ENCODE measurements around the gene LRPAP1. TPM values are rescaled to one million over a fixed set of nuclear protein-coding genes. Genes with fewer than 3 reads are reported as not detected.

The LRPAP1 gene
- total and polyA plus RNA-seq, 2 experiments from 2014 or later, result 191 to 299 TPM

- Histone ChIP-seq H3K27me3 (peaks cover 18% of the 10 kb centered on the region), H3K9me2 (replicated peaks; ENCODE audit: insufficient read depth) (no peaks in the 10 kb centered on the region), H3K4me1 (ENCODE audit: insufficient read depth) (peaks cover 10% of the 10 kb centered on the region), H2AFZ (no peak overlapping the region), H3K36me3 (replicated peaks; ENCODE audit: insufficient read depth, low read depth) (no peaks in the 10 kb centered on the region), H3K4me3 (no peak overlapping the region), H3K4me2 (no peak overlapping the region), H4K20me1 (ENCODE audit: insufficient read depth, poor library complexity, severe bottlenecking) (peaks cover 3% of the 10 kb centered on the region), H3K27ac (no peak overlapping the region), H3K9me3 (ENCODE audit: low read depth) (no peaks in the 10 kb centered on the region), H3K79me2 (no peaks in the 10 kb centered on the region)
- no peak for DNase-seq (ENCODE audit: low spot score)
- TF ChIP-seq EZH2phosphoT487 (IDR thresholded peaks at IDR 0.05; ENCODE audit: low read depth, severe bottlenecking, unreplicated experiment), result no peak
- no peak for TF ChIP-seq EZH2 (IDR thresholded peaks at IDR 0.05; ENCODE audit: borderline replicate concordance)
- 42% methylated on average over 15 of the region's 15 CpGs for WGBS (ENCODE audit: low lambda C conversion rate, missing lambda C conversion rate)
These were observed 37.8 kb downstream of the LRPAP1 start for GRCh38 chr4:3494462-3494871.

GRCh38 chr4:3493720-3494461, 38.3 kb downstream of the LRPAP1 start:
- no peak for TF ChIP-seq CTCF (IDR thresholded peaks at IDR 0.05; ENCODE audit: poor library complexity)
- TF ChIP-seq EZH2phosphoT487 (IDR thresholded peaks at IDR 0.05; ENCODE audit: low read depth, severe bottlenecking, unreplicated experiment), result no peak
- no peak for TF ChIP-seq EZH2 (IDR thresholded peaks at IDR 0.05; ENCODE audit: borderline replicate concordance)

GRCh38 chr4:3492741-3493719, 39.2 kb downstream of the LRPAP1 start:
- H3K4me3 ChIP-seq, result no peak overlapping the region
- peaks cover 18% of the 10 kb centered on the region for H3K27me3 ChIP-seq
- no peaks in the 10 kb centered on the region for H3K36me3 ChIP-seq (replicated peaks; ENCODE audit: insufficient read depth, low read depth)
- H3K9me2 ChIP-seq (replicated peaks; ENCODE audit: insufficient read depth), result no peaks in the 10 kb centered on the region
- no peak for DNase-seq (ENCODE audit: low spot score)
- WGBS (ENCODE audit: low lambda C conversion rate, missing lambda C conversion rate), result 92% methylated on average over 52 of the region's 55 CpGs
- no peaks in the 10 kb centered on the region for H3K9me3 ChIP-seq (ENCODE audit: low read depth)
- H4K20me1 ChIP-seq (ENCODE audit: insufficient read depth, poor library complexity, severe bottlenecking), result peaks cover 3% of the 10 kb centered on the region
- no peak overlapping the region for H3K27ac ChIP-seq
- no peaks in the 10 kb centered on the region for H3K79me2 ChIP-seq
- peaks cover 10% of the 10 kb centered on the region for H3K4me1 ChIP-seq (ENCODE audit: insufficient read depth)
- no peak overlapping the region for H2AFZ ChIP-seq
- TF ChIP-seq EZH2phosphoT487 (IDR thresholded peaks at IDR 0.05; ENCODE audit: low read depth, severe bottlenecking, unreplicated experiment) (no peak), EZH2 (IDR thresholded peaks at IDR 0.05; ENCODE audit: borderline replicate concordance) (no peak), CTCF (IDR thresholded peaks at IDR 0.05; ENCODE audit: poor library complexity) (no peak)
- H3K4me2 ChIP-seq, result no peak overlapping the region

More at GRCh38 chr4:3493720-3494461, 38.3 kb downstream of the LRPAP1 start:
- H3K4me2 ChIP-seq, result no peak overlapping the region
- no peak overlapping the region for H3K27ac ChIP-seq
- DNase-seq (ENCODE audit: low spot score), result no peak
- H3K9me3 ChIP-seq (ENCODE audit: low read depth), result no peaks in the 10 kb centered on the region
- no peaks in the 10 kb centered on the region for H3K9me2 ChIP-seq (replicated peaks; ENCODE audit: insufficient read depth)
- H3K4me3 ChIP-seq, result no peak overlapping the region
- no peak overlapping the region for H2AFZ ChIP-seq
- peaks cover 18% of the 10 kb centered on the region for H3K27me3 ChIP-seq
- H4K20me1 ChIP-seq (ENCODE audit: insufficient read depth, poor library complexity, severe bottlenecking), result peaks cover 3% of the 10 kb centered on the region
- 80% methylated on average over 18 of the region's 20 CpGs for WGBS (ENCODE audit: low lambda C conversion rate, missing lambda C conversion rate)
- H3K4me1 ChIP-seq (ENCODE audit: insufficient read depth), result peaks cover 10% of the 10 kb centered on the region
- H3K79me2 ChIP-seq, result no peaks in the 10 kb centered on the region
- H3K36me3 ChIP-seq (replicated peaks; ENCODE audit: insufficient read depth, low read depth), result no peaks in the 10 kb centered on the region
